HG02623 (cell line): ENCODE data around the gene NOL7.

Source experiments
- ATAC-seq: cut with Tn5 transposase; IDR thresholded peaks from one replicate; pipeline ENCODE4 v1.9.1; 2021; ENCODE audit warnings: moderate library complexity; ENCODE audit not compliant: unreplicated experiment

Gene NOL7

DNA sequence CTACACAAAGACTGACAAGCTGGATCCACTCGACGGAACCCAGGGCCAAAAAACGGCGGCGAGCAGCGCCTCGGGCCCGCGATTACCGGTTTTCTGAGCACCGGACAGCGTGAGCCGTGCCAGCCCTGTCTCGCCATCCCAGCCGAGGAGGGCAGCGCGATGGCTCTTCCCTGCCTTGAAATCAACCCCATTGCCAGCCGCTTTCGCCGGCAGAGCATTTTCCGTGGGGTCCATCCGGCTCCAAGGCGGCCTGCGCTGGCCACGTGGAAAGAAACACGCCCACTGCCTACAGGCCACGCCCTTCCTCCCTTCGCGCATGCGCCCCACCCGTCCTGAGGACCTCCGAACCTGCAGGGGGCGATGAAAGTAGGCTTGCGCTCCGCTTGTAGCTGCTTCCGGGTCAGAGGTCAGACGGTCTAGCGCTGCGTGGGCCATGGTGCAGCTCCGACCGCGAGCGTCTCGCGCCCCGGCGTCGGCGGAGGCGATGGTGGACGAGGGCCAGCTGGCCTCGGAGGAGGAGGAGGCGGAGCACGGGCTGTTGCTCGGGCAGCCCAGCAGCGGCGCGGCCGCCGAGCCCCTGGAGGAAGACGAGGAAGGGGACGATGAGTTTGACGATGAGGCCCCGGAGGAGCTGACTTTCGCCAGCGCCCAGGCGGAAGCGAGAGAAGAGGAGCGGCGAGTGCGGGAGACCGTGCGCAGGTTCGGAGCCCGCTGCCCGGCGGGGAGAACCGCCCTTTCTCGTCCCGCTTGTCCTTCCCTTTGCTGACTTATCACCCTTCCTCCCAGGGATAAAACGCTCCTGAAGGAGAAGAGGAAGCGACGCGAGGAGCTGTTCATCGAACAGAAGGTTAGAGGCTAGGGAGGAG is at the start of gene NOL7:
Gene NOL7 (plus strand): TSS at position 410 of the 866 bp plus-strand sequence. CDS start 24 bp downstream, at position 434.
- peak; percentile 89 for ATAC-seq

DNA sequence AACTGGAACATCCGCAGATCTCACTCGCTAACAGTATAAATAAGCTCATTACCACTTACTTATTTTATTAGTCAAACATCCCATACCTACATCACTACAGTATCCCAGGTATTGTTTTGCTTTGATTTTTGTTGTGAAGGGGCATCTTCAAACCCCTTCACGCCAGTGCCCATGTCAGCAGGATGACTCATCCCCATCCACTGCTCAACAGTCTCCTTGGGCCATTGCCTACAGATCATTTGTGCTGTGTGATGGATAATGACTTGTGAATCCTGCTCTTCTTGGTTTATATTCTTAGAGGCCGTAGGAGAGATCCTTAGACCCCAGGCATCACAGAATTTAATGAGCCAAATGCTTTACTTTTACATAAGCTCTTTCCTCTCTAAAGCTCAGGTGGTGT is 49.2 kb upstream of the NOL7 start:
- ATAC-seq = no peak

DNA sequence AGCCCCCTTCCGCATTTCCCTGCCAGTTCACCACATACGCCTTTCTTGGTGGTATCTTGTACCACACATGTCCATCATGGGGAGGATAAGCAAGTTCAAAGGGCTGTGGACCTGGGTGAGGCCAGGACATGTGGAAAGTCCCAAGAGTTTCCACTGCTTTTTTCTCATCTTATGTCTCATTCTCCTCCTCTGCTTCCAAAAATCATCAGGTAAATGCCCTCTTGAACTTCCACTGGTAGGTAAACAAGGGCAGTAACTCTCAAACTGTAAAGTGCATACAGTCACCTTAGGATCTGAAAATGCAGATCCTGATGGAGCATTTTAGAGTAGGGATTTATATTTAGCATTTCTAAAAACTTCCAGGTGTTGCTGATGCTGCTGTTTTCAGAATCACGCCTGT is 48.6 kb upstream of the NOL7 start:
- ATAC-seq = no peak

DNA sequence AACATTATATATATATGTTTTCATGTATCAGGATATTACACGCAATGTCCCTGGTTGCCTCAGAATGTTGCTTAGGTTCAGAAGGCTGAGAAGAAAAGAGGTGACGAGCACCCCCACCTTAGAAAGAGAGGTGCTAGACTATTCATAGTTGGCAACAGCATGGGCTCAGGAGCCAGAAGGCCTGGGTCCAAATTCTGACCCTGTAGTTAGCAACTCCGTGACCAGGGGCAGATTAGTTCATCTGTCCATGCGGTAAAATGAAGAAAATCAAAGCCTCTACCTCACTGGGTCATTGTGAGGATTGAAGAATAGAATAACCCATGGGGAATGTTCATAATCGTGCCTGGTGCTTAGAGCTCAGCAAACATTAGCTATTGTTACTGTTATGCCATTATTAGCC is 46.2 kb upstream of the NOL7 start:
- no peak for ATAC-seq

DNA sequence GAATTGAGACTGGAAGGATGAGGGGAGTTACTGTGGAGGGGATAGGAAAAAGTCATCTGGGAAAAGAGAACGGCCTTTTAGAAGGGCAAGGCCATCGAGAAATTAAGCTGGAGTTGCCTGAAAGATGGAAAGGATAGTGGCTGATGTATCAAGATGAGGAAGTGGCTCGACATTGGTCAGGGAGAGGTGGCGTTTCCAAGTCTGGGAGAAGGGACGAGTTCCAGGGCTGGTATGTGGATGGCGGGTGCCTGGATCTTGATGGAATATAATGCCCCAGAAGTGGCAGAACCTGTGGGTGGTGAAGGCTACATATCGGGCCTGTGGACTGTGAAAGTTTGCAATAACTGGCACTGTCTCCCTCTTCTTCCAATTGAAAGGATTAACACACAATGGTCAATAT is 42.9 kb upstream of the NOL7 start:
- ATAC-seq = no peak

DNA sequence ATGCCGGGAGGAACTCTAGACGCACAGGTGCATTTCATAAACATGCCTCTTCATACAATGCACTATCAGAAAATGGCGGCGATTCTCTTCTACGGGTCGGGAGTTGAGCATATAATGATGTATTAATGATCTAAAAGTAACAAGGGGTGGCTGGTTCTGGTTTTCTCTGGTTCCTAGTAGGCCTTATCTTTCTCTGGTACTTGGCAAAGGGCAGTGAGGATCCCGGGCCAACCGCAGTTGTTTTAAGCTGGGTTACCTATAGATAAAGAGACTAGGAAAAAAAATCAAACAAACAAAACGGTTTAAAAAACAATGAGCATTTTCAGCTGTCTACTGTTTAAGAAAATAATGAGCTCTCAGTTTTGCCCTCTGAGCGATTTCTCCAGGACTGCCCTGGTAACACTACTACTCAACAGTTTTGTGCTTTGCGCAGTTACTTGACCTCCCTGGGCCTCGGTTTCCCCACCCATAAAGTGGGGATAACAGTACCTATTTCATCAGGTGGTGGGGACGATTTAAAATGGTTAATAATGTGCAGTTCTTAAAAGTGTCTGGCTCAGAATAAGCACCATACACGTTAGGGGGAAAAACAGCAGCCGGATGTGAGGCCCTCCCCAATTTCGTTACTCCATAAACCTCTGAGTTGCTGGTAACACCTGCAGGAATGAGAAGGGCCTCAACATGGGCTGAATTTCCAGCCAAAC is 42.0 kb upstream of the NOL7 start:
- ATAC-seq = no peak

DNA sequence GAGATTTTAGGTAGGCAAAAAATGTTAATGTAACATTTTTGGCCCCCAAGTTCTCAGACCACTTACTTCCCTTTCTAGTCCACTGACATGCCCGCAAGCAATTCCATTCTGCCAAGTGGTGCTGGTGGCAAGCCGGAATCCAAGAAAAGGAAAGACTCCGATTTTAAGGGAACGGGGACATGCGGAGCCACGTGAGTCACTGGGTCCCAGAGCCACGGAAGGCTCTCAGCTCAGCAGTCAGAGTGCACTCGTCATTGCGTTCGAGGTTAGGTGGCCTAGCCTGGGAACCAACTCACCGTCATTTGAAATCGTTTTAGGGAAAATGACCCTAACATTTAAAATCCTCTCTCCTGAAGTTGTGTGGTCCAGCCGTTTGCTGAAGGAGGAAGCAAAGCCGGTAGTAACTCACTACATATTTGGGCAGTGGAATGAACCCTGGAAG is 41.4 kb upstream of the NOL7 start:
- ATAC-seq = no peak

DNA sequence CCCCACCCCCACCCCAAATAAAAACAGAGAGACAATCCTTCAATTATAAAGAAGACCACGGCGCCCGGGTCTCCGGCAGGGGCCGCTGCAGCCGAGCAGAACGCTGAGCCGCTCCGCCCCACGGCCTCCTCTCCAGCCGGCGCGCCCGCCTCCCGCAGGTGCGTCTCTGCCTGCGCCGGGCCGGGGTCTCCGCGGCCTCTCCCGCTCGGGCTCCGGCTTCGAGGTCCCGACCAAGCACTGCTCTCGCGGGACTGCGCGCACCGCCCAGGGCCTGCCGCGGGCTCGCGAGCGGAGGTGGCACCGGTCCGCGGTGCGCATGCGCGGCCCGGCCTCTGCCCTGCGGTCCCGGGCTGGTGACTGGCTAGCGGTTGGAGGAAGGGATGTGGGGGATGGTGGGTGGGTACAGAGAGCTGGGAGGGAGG is 41.0 kb upstream of the NOL7 start:
- peak; percentile 83 for ATAC-seq

DNA sequence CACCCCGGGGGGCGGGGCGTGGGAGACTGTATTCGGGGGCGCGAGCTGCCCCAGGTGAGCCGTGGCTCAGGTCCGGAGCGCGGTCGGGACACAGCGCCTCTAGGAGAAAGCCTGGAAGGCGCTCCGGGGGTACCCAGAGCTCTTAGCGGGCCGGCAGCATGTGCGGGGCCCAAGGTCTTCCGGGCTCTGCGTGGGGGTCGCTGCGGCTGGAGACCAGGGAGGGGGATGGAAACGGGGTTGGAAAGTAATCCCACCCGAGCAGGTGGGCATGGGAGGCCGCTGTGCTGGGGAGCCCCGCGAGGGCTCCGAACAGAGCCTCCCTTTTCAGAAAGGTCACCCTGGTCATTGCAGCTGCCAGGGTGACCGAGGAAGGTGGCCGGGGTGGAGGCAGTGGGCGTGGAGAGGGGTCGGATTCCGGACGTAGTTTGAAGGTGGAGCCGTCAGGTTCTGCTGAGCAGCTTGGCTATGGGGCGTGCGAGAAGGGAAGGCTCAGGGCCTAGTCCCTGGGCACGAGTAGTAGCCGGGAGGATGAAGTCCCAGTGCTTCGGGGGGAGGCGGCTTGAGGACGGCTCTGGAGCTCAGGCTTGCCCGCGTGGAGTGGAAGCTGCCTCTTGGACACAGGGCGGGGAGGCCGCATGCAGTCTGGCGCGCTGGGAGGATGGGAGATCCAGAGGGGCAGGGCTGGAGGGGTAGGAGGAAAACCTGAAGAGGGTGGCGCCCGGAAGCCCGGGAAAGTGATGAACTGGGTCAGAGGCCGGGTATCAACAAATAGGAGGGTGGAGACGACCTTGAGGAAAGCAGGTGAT is 40.4 kb upstream of the NOL7 start, which contains the start of gene SIRT5:
Gene SIRT5 (plus strand): TSS at position 31 of the 806 bp plus-strand sequence. CDS start 9,510 bp downstream, outside the sequence.
- peak; percentile 59 for ATAC-seq

DNA sequence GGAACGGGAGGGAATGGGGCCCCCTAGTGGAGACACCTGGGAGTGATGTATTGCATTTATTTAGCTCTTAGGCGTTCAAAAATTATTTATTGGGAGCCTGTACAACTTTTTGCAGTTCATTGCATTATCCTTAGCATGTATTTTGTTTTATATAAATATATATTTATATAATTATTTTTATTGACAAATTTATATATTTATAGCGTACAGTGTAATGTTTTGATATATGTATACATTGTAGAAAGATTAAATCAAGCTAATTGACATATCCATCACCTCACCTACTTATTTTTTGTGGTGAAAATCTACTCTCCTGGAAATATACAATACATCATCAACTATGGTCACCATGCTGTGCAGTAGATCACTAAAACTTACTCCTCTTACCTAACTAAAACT is 39.8 kb upstream of the NOL7 start:
- no peak for ATAC-seq

DNA sequence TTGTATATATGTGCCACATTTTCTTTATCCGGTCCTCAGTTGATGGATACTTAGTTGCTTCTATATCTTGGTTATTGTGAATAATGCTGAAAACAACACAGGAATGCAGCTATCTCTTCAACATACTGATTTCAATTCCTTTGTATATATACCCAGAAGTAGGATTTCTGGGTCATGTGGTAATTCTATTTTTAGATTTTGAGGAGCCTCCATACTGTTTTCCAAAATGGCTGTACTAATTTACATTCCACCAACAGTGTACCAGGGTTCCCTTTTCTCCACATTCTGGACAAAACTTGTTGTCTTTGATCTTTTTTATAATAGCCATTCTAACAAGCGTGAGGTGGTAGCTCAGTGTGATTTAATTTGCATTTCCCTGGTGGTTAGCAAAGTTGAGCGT is 39.1 kb upstream of the NOL7 start:
- no peak for ATAC-seq

DNA sequence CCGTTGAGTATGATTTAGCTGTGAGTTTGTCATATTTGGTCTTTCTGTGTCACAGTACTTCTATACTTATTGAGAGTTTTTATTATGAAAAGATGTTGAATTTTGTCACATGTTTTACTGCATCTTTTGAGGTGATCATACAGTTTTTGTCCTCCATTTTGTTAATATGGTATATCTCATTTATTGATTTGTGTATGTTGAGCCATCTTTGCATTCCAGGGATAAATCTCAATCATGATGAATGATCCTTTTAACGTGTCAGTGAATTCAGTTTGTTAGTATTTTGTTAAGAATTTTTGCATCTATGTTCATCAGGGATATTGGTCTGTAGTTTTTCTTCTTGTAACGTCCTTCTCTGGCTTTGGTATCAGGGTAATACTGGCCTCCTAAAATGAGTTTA is 37.2 kb upstream of the NOL7 start:
- no peak for ATAC-seq

DNA sequence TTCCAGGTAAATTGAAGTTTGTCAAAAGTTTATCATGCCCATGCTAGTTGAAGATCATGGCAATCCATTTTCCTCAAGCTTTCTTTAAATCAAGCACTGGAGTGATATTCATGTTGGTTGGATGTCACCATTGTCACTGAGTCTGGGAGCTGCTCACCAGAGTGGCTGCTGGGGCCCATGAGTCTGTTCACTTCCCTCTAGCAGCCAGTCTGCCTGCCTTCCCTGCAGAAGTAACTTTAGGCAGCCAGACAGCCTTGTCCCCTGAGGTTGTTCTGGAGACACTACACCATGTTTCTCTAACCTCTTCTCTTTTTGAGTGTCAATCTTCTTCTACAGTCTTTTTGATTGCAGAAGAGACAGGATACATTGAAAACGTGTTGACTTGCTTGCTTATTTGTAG is 35.2 kb upstream of the NOL7 start:
- ATAC-seq = no peak

DNA sequence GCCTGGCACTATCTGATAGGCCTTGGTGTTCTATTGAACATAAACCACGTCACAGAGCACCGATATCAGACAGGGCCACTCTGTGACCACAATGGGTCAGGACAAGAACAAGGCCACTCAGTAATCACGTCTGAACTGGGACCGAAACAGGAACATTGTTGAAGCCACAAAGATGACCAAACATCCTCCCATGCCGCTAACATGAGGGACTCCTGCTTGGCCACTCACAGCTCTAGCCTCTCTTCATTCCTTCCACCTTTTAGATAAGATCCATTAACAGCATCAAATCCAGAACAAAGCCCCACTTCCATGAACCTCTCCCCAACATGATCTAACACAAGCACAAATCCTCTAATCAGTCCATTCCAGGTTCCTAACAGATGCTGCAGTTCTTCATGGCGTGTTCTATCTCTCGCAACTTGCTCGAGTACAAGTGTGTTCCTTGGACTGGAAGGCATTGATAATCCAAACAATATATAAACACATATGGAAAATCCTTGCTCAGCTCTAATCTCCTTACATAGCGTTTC is 33.4 kb upstream of the NOL7 start:
- no peak for ATAC-seq

DNA sequence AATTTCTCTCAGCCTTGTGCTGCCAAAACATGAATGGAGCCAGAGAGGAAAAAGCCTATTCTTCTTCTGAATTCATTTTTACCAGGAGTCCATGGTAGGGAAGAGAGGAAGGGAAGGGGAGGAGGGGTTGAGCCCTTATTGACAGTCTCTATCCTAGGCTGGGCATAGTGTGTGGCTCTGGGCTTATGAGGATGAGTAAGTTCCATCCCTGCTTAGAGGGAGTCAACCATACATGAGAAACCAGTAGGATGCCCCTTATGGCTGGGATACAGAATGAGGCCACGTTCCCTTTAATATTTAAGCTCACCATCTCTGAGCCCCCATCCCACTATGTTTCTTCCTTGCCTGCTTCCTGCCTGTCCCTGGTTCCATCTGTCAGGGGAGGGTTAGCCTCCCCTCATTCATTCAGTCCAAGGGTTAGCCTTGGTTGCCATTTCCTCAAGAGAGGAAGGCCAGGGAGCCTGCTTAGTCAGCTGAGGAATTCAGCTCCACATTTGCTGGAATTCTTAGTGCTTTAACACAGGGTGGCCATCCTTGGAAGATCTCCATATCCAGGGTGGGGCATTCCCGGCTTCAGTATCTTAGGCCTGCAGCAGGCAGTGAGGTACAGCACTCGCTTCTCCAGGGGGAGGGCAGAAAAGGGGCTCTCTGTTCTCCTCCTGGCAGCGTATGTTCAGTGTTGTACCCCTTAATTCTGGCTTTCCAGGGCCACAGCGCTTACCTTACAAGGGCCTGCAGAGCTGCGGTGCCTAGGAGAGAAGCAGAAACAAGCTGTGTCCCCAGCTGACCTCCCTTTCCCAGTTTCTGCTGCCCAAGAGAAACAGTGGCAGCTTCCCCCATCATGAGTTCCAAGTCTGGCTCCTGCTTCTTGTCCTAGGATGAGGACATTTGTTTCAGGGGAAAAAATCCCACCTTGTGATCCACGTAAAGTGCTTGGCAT is 28.3 kb upstream of the NOL7 start:
- ATAC-seq = no peak

DNA sequence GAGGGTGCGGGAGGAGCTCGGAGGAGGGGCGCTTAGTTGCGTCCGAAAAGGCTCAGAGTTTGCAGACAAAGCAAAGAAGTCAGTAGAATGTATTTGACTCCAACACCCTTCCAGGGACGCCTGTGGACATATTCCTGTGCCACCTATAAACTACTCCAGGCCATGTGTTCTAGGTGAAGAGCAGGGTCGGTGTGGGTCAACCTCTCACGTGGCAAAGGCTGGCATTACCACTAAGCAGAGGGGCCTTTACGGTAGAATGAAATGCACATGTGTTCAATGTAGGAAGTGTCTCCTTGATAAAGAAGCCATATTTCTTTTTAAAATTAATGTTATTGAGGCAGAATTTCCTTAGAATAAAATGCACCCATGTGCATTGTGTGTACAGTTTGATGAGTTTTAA is 25.3 kb upstream of the NOL7 start:
- ATAC-seq = no peak

DNA sequence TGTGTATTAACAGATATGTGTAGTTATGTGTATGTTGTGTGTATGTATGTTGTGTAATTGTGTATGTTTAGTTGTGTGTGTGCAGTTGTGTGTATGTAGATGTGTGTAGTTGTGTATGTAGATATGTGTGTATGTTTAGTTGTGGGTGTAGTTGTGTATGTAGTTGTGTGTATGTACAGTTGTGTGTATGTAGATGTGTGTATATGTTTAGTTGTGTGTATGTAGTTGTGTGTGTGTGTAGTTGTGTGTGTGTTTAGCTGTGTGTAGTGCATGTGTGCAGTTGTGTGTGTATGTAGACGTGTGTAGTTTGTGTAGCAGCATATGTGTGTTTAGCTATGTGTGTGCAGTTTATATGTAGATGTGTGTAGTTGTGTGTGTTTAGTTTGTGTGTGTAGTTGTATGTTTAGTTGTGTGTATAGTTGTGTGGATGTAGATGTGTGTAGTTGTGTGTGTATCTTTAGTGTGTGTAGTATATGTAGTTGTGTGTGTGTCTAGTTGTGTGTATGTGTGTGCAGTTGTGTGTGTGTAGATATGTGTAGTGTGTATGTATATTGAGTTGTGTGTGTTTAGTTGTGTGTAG is 24.5 kb upstream of the NOL7 start:
- no peak for ATAC-seq

DNA sequence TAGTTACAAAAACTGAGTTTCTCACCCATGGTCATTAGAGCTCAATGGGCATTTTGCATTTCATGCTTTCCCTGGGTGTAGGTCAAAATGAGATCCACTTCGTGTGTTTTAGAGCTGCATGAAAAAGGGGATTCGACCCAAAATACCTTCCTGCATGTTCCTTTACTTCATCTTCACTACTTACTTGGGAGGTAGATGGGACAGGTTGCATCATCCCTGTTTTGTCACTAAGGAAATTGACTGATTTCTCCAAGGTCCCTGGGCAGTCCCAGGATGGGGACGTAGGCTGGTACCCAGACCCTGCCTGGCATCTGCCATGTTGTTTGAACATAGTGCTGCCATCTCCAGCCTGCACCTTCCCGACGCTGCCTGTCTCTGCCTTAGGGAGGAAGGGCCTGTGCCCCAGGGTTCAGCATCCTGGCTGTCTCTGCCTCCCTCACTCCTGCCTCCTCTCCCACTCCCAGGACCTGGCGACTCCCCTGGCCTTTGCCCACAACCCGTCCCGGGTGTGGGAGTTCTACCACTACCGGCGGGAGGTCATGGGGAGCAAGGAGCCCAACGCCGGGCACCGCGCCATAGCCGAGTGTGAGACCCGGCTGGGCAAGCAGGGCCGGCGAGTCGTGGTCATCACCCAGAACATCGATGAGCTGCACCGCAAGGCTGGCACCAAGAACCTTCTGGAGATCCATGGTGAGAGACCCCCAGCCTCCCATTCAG is 23.8 kb upstream of the NOL7 start:
- no peak for ATAC-seq

DNA sequence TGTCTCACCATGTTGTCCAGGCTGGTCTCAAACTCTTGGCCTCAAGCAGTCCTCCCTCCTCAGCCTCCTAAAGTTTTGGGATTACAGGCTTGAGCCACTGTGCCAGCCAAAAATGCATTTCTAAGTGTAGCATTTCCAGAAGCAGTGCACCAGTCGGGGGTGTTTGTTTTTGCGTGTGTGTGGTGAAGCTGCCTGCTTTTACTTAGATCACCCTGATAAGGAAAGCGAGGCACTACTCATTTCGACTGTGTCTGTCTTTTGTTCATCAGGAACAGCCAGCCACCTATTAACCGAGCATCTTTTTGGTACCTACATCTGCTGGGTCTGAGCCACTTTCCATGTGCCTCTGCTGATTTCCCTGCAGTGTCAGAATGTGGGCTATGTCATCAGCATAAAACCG is 22.0 kb upstream of the NOL7 start:
- ATAC-seq = no peak
